Left renal cortex interstitium (tissue), 4 donors: ENCODE measurements around the gene SUGCT. TPM values are rescaled to one million over a fixed set of nuclear protein-coding genes. Genes with fewer than 3 reads are reported as not detected.
"Not testable (repeated sequence)": the region's sequence is repeated elsewhere in the genome, so short reads cannot be mapped to it uniquely, and the experiment has no call there.

ENCODE experiments used
- DNase-seq, 4 donors: peaks; one replicate each; pipeline ENCODE4 v3.0.0-alpha.2; 2013; ENCODE audit warnings: low read depth in 4 of 4, low spot score in 2 of 4, missing footprints in 1 of 4
- polyA plus RNA-seq, 4 donors: library from polyadenylated mRNA; unstranded; fragments of 120-200 nt; gene quantifications; one replicate each; pipeline ENCODE4 v1.2.1, GENCODE V29; 2013; ENCODE audit not compliant: insufficient read length in 4 of 4

Gene SUGCT
- polyA plus RNA-seq, 4 donors, result 11.4 to 16.5 (median 12.5) TPM

GRCh38 chr7:40243076-40243475 is 108.3 kb downstream of the SUGCT start:
- DNase-seq, result no peak

GRCh38 chr7:40244226-40244625 is 109.4 kb downstream of the SUGCT start:
- DNase-seq, result no peak

DNA sequence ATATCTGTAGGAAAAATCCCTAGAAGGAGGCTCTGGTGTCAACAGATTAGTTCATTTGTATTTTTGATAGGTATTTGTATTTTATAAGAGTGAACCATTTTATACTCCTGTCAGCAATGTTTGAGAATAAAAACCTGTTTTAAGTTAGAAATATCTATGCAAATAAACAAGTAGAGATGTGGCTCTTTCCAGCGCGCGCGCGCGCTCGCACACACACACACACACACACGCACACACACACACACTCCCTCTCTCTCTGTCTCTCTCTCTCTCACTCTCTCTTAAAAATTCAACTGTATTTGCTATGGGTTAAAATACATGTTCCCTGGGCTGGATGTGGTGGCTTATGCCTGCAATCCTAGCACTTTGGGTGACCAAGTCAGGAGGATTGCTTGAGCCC is 113.9 kb downstream of the SUGCT start:
- DNase-seq, result no peak

DNA sequence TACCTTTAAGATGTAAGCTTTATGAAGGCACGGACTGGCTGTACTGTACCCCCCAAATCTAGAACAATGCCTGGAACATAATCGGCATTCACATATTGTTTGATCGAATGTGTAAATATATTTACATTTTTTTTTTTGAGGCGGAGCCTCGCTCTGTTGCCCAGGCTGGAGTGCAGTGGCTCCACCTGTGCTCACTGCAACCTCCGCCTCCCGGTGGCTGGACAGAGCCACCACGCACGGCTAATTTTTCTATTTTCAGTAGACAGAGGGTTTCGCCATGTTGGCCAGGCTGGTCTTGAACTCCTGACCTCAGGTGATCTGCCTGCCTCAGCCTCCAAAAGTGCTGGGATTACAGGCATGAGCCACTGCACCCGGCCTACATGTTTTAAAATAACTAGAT is 118.6 kb downstream of the SUGCT start:
- not testable (repeated sequence) for DNase-seq

- no peak for DNase-seq
Observed at GRCh38 chr7:40263752-40264390, 129.1 kb downstream of the SUGCT start.

DNA sequence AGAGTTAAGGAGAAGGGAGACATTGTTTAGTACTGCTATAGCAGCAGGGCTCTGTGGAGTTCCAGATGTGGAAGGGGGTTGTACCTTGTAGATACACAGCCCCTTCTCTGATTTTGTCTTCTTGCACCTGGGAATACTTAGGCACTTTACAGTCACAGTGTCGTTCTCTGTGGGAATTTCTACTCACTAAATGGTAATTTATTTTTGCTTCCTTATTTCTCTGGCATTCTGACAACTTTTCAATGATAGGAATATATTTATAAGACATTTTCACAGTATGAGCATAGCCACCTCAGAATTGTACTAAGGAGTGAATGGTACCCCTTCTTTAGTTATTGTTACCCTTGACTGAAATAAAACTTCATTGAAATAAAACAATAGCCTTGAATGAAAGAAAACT is 132.8 kb downstream of the SUGCT start:
- DNase-seq, result no peak

DNA sequence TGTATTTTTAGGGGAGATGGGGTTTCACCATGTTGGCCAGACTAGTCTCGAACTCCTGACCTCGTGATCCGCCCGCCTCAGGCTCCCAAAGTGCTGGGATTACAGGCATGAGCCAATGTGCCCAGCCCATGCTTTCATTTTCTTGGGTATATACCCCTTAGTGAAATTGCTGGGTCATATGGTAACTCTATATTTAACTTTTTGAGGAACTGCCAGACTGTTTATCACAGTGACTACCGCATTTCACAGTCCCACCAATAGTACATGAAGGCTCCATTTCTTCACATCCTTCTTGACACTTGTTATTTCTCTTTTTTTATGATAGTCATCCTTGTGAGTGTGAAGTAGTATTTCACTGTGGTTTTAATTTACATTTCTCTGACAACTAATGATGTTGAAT is 134.0 kb downstream of the SUGCT start:
- not testable (repeated sequence) for DNase-seq

DNA sequence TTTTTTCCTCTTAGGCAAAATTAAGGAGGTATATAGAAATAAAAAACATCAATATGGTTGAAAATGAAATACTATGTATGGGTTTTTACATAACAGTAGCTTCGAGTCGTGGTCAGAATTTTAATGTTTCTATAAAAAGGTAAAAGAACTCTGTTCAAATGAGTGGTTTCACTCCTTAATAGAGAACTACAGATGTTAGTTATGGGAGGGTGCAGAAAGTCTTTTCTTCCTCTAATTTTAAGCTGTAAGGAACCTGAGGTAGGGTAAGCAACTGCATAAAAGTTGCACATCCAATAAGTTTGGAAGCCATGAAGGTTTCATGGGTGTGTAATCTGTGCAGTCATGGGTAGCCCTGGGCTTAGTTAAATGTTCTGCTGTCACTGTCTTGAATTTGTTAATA is 141.3 kb downstream of the SUGCT start:
- no peak for DNase-seq

- no peak for DNase-seq
Observed at GRCh38 chr7:40279991-40280390, 145.2 kb downstream of the SUGCT start.

DNA sequence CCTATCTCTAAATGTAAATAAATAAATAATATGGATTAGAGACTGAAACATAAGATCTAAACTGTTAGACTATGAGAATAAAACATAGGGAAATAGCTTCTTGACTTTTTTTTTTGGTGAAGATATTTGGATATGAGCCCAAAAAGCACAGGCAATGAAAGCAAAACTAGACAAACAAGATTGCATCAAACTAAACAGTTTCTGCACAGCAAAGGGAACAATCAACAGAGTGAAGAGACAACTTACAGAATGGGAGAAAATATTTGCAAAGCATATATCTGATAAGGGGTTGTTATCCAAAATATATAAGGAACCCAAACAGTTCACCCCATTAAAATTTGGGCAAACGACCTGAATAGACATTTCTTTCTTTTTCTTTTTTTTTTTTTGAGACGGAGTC is 148.1 kb downstream of the SUGCT start:
- DNase-seq, result no peak

GRCh38 chr7:40283391-40283790 is 148.6 kb downstream of the SUGCT start:
- no peak for DNase-seq

DNA sequence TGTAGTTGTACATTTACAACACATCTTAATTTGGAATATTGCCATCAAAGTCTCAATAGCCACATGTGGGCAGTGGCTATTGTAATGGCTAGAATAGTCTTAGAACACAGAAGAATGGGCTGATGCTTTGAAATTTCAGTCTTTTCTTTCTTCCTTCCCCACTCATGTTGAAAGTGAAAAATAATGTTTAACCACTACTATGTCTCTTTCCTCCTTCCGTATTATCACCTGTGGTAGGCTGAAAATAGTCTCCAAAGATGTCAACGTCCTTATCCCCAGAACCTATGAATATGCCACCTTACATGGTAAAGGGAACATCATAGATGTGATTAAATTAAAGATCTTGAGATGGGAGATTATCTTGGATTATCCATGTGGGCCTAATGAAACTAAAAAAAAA is 154.0 kb downstream of the SUGCT start:
- DNase-seq, result no peak

DNA sequence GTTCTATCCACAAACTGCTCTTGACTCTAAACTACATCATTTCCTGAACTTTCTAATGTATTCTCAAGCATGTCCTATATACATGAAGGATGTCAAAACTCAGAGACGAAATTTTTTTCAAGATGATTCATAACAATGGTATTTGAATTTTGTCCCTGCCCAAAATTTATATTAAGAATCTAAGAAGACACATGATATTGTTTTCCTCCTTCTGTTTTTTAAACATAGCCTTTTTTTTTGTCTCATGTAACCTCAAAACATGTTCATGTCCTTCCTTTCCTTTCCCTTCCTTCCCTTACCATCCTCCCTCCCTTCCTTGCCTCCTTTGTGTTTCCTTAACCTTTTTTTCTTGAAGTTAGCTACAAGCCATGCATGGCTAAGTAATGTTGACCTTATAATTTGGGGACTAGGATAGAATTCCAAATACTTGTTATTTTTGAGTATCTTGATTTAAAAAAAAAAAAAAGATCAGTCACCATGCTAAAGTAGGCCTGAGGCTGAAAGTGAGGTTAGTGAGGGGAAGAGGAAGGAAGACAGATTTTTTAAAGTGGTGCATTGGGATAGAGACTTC is 163.0 kb downstream of the SUGCT start:
- no peak for DNase-seq

DNA sequence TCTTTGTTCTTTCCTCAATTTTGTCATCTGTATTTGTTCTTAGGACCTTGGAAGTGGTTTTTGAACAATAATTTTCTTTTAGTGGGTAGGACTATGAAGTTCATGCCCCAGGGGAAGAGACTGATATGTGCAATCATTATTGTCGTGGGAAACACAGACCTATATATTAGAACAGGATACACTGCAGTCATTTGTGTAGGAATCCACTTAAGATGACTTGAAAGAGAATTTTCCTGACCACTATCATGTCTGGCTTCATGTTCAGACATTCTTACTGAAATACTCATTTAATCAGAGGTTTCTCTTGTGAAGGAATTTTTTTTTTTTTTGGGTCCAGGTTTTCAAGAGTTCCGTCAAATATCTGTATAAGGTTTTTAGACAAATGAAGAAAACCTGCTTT is 163.6 kb downstream of the SUGCT start:
- no peak for DNase-seq

DNA sequence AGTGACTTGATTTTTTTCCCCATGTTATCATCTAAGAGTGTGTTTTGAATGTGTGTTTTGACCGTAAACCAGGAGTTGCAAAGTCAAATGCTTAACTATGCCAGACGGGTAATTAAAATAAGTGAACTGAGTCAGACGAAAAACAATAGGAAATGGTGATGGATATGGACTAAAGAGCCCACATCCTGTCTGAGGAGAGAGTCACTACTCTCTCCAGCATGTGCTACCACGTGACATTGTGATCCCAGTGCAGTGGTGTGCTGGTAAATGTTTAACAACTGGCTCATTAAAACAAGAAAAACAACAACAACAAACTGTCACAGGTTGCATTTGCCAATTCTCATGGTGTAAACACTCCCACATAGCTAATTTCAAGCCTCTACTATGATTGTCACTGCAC is 164.3 kb downstream of the SUGCT start:
- DNase-seq, result no peak

- no peak for DNase-seq
Observed at GRCh38 chr7:40300146-40300670, 165.4 kb downstream of the SUGCT start.

DNA sequence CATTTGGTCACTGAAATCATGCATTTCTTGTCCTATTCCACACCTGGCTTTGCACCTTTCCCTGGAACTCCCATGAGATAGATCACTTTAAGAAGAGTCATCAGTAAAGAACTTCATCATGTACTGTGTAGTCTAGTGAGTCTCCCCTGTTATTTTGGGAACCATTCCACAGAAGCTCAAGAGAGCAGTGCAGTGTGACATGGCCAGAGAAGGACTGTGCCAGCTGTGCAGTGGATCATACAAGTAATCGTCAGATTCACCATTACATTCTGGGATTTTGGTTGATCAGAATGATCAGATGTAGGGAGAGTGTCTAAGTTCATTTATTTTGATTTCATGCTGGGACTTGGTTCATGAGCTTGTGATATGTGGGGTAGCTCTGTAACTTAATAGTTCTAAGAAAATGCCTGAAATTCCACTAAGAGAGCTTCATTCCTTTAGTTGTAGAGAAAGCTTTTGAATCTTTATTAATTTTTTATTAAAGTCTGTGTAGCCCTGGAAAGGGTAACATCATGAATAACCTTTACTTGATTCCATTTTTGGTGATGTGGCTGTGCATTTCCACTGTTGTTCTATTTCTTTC is 166.8 kb downstream of the SUGCT start:
- DNase-seq, result no peak

GRCh38 chr7:40303996-40304395 is 169.2 kb downstream of the SUGCT start:
- DNase-seq, result no peak

- DNase-seq, result no peak
Observed at GRCh38 chr7:40305229-40305628, 170.4 kb downstream of the SUGCT start.

- no peak for DNase-seq
Observed at GRCh38 chr7:40306025-40306424, 171.2 kb downstream of the SUGCT start.

GRCh38 chr7:40306596-40306995 is 171.8 kb downstream of the SUGCT start:
- no peak for DNase-seq

GRCh38 chr7:40310258-40310657 is 175.5 kb downstream of the SUGCT start:
- DNase-seq, result no peak
